Midbrain (tissue), 1 donor: ENCODE results near the gene GFER.
A peak's percentile ranks its signal among the peaks of the same experiment; 100 is the strongest.
"Not testable (repeated sequence)": the region's sequence is repeated elsewhere in the genome, so short reads cannot be mapped to it uniquely, and the experiment has no call there.

Experiments used
- DNase-seq: peaks from one replicate; lab custom pipeline; 2025; lab: John Stamatoyannopoulos, UW

GFER gene

DNA sequence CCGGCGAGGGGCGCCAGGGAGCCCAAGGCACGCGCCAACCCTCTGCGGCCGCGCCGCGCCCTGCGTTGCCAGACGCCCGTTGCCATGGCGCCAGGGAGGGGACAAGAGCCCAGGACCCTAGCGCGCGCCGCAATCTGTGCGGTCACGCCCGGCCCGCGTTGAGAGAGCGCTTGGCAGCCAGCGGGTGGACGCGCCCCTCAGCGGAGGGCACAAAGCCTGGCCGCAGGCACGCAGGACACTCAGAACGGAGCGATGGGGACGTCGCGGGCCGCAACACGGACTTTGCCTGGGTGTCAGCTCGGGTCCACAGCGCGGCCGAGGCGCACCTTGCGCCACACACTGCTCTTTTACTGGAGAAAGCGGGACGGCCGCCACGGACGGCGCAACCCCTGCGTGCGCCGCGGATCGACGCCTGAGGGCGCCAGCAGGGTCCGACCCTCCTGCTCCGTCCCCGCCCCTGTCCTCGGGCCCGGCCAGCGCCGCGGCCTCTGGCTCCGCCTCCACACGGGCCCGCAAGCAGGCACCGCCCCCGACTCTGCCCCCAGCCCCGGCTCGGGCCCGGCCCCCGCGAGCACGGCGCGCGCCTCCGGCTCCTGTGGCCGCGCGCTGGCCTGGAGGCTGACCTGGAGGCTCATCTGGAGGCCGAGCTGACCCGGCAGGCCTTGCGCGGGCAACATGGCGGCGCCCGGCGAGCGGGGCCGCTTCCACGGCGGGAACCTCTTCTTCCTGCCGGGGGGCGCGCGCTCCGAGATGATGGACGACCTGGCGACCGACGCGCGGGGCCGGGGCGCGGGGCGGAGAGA, at the start of gene GFER:
TSS of gene GFER (plus strand) at position 650 of the 803 bp plus-strand sequence. CDS start at position 676, 26 bp downstream.
- peak; percentile 89 for DNase-seq

DNA sequence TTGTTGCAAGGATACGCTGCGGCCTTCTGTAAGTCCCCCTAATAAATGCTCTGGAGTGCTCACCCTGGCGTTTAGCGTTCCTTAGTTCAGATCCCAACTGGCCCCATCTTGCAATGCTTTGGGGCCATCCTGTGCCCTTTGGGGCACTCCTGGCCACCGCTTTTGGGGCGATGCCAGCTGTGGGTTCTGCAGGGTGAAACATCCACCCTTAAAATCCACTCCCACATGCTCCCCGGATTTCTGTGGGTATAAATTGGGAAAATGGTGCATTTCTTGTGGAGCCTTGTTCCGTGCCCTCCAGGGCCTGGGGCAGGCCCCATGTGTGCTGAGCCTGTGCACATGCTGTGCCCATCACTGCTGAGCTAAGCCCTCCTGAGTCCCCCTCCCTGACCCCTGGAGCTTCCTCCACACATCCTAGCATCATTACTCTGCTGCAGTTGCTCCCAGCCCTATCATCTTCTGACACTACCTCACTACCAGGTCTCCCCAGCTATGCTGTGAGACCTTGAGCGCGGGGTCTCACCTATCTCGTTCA, 47.0 kb upstream of the GFER start:
- DNase-seq = no peak

DNA sequence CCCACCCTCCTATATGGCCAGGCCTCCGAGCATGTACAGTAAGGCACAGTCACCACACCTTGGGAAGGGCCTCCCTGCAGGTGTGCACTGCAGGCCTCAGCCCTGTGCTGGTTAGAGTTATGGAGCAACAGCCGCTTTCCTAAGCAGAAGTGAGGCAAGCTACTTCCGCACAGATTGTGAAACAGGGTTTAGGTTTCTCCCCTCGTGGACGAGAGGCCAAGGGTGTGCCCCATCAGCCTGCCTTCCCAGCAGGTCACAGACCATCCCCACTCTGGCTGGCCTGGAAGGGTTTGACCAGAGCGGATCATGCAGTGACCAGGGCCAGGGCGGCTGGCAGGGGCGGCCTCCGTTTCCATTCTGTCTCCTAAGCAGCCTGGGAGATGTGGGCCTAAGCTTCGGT, 45.7 kb upstream of the GFER start:
- no peak for DNase-seq

DNA sequence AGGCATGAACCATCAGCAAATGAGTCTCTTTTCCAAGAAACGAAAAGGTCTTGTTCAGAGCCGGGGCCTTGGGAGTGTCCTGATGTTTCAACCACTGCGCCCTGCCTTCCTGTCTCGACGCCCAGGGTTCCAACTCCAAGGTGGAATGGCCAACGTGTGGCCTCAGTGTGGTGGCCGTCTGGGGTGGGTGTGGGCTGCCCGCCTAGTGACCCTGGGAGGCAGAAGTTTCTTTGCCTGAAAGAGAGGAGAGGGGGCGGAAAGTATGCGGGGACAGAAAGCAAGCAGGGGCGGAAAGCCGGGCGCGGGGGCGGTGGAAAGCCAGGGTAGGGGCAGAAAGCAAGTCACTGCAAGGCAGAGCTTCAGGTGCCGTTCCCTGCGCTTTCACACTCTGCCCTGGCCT, 45.1 kb upstream of the GFER start:
- DNase-seq = no peak

DNA sequence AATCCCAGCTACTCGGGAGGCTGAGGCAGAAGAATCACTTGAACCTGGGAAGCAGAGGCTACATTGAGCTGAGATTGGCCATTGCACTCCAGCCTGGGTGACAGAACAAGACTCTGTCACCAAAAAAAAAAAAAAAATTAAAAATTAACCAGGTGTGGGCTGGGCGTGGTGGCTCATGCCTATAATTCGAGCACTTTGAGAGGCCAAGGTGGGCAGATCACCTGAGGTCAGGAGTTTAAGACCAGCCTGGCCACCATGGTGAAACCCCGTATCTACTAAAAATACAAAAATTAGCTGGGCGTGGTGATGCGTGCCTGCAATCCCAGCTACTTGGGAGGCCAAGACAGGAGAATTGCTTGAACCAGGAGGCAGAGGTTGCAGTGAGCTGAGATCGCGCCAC, 44.2 kb upstream of the GFER start:
- DNase-seq = not testable (repeated sequence)

DNA sequence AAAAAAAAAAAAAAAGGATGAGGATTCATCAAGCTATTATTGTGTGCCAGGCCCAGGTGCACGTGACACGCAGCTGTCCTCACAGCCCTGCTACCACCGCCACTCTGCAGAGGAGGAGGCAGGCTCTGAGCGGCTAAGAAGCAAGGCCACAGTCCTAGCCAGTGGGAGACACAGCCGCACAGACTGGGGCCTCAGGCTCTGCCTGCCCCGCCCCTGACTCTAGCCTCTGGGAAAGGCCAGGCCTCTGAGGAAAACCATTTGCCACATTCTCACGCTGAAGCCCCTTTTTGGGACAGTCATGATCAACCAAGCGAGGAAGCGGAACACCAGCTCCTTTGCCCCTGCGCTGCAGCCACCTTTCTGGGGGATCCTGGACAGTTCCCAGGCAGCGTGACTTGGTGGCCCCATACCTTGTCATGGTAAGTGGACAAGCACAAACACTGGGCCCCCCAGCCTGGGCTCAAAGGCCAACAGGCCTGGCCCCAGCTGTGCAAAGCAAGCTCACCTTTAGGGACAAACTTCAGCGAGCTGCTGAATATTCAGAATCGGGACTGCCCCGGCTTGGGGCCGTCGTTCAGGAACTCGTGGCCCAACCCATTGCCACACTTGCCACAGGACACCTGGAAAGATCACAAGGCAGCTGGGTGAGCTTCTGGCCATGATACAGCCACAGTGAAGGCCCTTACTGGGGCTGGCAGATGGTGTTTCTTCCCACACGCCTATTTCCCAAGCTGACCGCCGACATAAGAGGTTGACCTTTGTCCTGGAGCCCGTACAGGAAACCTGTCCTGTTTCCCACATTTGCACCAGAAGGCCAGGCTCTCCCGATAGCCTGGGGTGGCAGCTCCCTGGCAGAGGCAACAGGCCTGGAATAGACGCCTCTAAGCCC, 43.5 kb upstream of the GFER start:
- DNase-seq = no peak

DNA sequence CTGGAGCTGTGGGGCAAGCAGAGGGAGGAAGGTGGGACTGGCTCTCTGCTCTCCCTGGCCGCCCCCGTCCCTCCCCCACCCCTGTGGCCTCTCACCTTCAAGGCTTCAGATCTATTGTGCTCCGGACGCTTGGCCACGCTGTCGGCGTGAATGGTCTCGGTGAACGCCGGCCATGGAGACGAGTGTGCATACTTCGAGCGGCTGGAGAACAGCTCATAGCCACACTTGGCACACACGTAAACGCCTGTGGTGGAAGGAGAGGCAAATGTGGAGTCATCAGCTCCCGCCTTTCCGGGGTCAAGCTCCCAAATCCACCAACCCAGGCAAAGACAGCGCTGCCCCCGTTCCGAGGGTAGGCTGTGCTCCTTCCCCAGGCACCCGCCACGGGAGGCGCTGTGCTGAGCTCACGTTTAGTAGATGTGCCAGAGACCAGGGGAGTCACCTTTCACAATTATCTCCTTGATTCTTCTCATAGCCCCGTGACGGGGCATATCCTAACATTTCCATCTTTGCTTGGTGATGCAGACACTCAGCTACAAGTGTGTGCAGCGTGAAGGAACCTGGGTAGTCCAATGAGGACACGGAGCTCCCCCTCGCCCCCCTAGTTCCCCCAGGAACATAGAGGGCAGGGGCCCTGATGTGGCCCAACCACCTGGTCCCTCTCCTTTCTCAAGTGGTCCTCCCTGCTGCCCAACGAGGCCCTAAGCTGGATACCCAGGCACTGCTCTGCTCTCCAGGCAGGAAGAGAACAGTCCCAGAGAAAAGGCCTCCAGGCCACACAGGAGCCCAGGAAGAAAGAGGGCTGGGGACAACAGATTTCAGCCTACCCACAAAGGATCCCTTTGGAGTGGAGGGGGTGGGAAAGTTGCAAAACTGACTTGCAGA, 42.6 kb upstream of the GFER start:
- DNase-seq = no peak

DNA sequence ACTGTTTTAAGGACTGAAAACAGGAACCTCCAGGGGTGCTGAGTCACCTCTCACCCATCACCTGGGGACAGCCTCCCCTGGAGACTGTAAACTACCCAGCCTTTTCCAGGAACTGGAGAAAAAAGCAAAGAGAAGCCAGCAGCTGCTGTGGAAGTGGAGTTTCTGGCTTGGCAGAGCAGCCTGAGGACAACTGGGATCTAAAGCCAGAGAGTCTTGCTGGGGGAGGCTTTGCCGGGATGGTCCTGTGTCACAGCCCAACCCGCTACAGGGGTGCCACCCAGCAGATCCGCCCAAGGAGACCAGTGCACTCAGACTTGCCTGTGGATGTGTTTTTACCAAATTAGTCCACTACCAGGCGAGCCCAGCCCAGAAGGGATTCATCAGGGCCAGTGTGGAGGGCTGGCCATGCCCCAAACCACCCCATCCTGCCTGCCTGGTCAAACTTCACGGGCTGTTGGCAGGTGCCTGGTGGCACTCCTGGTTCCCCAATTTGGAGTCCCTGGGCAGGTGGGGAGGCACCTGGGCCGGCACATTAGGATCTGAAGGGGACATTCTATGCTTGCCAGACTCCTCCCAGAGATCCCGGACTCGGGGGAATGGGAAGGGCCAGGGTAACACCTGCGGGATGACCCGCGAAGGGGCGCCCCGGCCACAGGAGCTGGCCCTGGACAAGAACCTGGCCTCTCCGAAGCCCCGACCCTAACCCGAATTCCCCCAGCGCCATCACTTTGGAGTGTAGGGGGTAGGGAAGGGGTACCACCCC, 41.8 kb upstream of the GFER start:
- DNase-seq = no peak

DNA sequence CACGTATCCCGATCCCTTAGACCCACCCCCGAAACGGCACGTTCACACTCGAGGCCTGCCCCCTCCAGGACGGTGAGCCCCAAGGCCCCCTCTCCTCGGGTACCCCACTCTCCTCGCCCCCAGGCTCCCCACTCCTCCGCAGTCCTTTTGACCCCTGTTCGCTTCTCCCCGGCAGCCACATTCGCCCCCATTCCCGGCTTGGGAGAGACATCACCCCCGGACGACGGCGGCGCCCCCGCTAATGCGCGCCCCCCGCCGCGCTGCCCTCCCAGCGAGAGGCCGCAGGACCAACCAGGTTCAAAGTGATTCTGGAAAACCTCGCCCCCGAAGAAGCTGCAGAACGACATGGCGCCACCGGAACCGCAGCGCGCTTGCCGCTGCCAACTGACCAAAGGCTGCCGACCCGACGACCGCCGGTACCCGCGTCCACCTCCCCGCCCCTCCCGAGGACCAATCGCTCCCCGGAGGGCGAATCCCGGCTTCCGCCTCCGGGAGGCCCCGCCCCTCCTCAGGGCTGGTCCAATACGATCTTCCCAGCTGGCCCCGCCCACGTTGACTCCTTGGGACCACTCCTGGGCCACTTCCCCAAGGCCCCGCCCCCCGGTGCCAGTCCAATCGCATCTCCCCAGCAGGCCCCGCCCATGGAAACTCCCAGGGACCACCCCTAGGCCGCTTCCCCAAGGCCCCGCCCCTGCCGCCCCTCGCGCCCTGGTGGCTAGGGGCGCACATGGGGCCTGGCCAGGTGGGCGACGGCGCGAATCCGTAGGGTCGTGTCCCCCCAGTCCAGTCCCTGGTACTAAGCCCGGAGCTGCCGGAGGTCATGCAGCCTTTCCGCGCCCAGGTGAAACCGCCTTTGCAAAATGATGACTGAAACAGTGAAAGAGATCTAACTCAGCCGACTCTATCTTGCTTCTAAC, 40.9 kb upstream of the GFER start, which contains the start of gene MSRB1:
TSS of gene MSRB1 (minus strand) at position 390 of the 917 bp plus-strand sequence. CDS start at position 347, 43 bp downstream.
- peak; percentile 99 for DNase-seq

DNA sequence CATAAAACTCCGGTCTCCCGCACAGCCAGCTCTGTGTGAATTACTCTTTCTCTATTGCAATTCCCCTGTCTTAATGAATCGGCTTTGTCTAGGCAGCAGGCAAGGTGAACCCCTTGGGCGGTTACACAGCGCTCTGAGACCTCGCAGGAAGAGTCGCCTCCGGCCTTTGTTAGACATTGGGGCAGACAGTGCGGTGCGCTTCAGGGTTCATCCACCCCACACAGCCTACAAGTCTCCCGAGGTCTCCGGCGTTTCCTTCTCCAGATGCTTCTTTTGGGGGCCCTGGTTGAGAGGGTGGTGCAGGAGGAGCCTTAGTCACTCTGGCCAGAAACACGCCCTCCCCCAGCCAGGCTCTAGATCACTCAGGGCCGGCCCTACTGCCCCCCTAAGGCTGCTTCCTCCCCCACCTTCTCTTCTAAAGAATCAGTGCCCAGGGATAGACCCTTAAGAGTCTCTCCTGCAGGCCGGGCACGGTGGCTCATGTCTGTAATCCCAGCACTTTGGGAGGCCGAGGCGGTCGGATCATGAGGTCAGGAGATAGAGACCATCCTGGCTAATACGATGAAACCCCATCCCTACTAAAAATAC, 39.3 kb upstream of the GFER start:
- DNase-seq = no peak

DNA sequence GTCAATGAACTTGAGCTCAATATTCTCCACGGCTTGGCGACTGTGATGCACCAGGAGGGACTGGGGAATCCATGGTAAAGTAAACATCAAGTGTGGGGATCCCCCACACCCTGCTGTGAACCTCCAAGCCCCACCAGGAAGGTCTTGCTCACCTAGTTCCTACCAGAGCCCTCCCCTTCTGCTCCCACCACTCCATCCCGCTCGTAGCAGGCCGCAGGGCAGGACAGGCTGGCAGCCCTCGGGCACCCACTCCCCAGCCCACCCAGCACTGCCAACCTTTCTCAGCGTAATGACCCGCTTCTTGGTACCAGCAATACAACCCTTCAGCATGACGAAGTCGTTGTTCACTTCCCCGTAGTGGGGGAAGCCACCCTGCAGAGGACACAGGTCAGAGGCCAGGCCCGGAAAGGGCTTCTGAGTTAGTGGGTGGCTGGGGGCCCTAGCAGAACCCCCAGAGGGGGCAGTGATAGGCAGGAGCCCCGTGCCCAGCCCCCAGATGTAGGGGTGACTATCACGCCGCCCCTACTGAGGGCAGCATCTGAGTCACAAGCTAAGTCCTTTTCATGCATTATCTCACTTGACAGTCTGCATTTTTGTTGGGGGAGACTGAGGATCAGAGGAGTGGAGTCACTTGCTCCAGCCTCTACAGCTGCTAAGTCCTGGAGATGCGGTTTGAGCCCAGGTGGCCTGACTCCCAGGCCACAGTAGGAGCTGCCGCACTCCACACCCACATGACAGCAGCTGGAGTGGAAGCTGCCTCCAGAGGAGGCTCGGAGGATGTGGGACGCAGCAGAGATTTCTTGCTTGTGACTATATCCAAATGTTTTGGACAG, 38.2 kb upstream of the GFER start:
- no peak for DNase-seq

DNA sequence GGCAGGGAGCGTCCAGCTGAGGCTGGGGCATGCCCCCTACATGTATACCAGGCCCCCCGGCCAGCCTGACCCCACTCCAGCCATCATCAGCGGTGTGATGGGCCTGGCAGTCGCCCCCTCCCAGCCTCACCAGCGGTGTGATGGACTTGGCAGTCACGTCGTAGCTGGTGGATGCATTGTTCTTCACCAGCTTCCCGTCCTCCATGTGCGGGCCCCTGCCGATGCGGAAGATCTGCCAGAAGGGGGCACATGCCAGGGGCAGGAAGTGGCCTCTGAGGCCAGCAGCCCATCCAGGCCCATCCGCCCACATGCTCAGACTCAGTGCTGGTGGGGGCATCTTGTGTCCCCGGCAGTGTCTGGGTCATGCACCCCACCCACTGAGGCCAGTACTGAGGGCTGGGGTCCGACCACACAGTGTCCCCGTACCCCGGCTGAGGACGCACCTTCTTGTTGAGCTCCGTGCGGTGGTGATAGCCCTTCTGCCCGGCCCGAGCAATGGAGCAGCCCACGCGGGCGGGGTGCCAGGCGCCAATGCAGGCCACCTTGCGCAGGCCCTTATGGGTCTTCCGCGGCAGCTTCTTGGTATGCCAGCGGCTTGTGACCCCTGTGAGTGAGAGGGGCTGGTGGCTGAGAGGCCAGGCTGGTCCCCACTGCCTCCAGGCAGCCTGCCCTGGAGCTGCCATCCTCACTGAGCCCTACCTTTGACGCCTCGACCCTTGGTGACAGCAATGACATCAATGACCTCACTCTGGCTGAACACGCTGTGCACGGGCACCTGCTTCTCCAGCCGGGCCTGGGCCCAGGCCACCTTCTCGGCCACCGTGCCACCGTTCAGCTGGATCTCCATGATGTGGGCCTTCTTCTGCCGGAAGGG, 37.3 kb upstream of the GFER start:
- DNase-seq = no peak

DNA sequence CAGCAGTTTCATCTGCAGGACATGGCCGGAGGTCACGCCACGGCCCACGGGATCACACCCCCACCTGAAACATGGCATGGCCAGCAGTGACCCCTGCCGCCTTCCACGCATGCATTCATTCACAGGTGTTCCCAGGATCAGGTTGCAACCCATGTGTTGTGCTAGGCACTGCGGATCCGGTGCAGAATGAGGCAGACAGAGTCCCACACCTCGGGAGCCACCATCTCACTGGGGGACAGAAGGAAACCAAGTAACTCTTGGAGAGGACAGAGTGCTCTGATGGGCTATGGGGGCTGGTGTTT, 36.7 kb upstream of the GFER start:
- no peak for DNase-seq

DNA sequence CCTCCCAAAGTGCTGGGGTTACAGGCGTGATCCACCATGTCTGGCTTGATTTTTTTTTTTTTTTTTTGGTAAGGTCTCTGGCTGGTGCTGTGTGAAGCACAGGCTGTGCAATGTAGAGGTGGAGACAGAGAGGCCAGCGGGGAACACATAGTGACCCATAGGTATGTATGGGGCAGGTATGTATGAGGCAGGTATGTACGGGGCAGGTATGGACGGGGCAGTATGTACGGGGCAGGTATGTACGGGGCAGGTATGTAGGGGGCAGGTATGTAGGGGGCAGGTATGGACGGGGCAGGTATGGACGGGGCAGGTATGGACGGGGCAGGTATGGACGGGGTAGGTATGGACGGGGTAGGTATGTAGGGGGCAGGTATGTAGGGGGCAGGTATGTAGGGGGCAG, 34.5 kb upstream of the GFER start:
- no peak for DNase-seq

DNA sequence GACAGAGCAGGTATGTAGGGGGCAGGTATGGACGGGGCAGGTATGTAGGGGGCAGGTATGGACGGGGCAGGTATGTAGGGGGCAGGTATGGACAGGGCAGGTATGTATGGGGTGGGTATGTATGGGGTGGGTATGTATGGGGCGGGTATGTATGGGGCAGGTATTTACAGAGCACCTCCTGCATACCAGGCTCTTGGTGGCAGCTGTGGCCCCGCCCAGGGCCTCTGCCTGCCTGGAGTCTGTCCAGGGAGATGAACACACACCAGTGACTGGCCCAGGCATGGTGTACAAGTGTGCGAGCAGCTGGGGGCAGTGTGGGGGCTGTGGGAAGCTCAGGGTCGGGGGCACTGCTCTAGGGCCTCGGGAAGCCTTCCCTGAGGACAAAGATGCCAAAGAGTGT, 33.9 kb upstream of the GFER start:
- DNase-seq = no peak

DNA sequence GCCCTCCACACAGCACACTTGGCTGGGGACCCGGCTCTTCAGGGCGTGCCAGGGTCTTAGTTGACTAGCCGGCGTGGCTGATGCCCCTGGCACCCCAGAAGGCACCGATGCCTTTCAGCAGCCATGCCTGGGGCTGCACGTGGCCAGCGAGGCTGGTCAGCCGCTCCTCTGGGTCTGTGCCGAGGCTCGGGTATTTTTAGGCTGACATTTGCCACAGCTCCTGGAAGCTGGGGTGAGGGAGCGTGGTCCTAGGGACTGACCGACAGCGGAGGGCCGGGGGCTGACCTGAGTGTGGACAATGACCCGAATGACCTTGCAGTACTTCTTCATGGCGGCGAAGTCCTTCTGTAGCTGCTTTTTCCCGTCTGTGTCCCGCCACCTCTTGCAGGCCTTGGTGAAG, 33.4 kb upstream of the GFER start:
- DNase-seq = no peak

DNA sequence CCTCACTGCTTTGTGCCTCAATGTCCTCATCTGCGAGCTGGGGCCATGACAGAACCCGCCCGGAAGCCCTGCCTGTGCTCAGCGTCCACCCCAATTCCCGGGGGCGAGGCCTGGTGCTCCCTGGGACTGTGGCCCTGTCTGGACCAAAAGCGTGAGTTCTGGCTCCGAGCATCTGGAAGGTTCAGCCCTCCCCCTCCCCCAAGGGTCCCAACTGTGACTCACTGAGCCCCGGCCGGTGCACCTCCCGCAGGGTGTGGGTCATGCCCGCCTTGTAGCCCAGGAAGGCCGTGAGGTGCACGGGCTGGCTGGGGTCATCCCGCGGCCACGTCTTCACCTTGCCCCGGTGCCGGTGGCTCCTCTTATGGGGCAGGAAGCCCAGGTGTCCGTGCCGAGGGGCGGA, 30.3 kb upstream of the GFER start:
- DNase-seq = no peak
